GM21515 (cell line): Measurements from ENCODE around the gene CRP.
"Not testable (repeated sequence)": the region's sequence is repeated elsewhere in the genome, so short reads cannot be mapped to it uniquely, and the experiment has no call there.

Source experiments
- ATAC-seq: cut with Tn5 transposase; IDR thresholded peaks from one replicate; pipeline ENCODE4 v1.9.1; 2021; ENCODE audit not compliant: unreplicated experiment

The CRP gene

DNA sequence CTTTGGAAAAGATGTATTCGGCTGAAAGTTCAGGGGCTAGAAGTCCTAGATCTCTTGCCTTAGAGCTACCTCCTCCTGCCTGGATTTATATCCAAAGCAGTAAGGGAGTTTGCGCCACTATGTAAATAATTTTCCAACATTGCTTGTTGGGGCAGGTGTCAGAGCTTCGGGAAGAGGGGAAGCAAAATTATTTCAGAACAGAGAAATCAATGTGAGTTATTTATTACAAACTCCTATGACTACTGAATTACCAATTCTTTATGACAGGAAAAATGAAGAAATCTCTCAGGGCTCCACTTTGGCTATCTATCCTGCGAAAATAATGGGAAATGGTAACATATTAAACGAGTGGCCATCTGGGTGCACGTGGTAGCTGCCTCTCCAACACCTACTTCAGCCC is at the start of gene CRP:
TSS of gene CRP (minus strand) at position 61 of the 400 bp plus-strand sequence. CDS start 104 bp downstream, outside the sequence.
- ATAC-seq, result no peak

DNA sequence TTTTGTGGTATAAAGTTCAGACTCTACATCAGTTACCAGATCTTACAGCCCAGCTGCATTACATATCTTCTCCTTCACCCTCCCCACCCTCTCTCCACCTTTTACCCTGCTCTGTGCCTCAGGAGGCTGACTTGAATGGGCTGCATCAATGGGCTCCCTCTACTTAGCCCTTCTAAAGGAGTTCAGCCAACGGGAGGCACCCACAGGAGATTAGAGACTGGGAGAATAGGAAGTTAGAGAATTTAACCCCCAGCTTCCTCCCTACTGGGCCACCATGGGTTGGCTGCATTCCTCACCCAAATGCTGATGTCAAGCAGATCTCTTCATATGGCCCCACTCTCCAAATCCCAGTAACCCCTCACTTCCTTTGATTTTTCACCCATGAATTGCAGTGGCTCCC is 49.3 kb upstream of the CRP start:
- ATAC-seq, result no peak

GRCh38 chr1:159756397-159756796 is 42.0 kb upstream of the CRP start:
- ATAC-seq, result no peak

GRCh38 chr1:159755451-159756007 is 41.1 kb upstream of the CRP start:
- no peak for ATAC-seq

GRCh38 chr1:159753386-159753785 is 39.0 kb upstream of the CRP start:
- no peak for ATAC-seq

GRCh38 chr1:159752135-159752580 is 37.8 kb upstream of the CRP start:
- ATAC-seq, result no peak

- ATAC-seq, result no peak
Observed at GRCh38 chr1:159751031-159751430, 36.6 kb upstream of the CRP start.

- no peak for ATAC-seq
Observed at GRCh38 chr1:159750621-159751020, 36.2 kb upstream of the CRP start.

DNA sequence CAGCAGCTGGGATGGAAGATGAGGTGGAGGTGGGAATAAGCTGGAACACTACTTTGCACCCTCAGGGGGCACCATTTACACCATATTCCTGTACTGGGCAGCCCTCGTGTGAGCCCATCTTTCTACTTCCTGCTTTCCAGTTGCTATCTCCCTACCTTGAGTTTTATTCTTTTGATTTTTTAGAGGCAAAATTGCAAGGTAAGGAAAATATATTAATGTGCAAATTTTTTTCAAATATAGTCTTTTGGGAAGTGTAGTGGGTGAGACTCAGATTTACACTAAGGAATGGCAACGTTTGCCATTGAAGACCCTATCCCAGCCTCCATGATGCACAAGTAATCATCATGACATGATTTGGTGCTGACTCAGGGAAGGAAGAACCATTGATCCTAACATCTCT is 35.2 kb upstream of the CRP start:
- ATAC-seq, result no peak

- no peak for ATAC-seq
Observed at GRCh38 chr1:159748370-159748769, 34.0 kb upstream of the CRP start.

DNA sequence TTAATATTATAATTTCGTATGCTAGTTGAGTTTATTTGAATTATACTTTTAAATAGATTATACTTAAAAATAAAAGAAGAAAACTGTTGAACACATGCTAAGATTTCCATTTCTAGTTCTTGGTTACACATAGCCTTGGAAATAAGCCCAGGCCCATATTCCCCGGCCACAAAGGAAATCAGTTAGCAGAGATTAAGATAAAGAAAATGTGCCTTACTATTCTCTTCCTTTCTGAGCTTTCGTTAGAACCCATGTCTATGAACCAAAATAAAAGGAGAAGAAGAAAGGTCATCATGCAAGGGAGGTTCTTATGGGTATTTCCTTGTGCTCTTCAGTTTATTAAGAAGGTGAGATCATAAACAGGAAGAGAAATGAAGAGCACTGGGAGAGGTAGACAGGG is 32.3 kb upstream of the CRP start:
- ATAC-seq, result no peak

DNA sequence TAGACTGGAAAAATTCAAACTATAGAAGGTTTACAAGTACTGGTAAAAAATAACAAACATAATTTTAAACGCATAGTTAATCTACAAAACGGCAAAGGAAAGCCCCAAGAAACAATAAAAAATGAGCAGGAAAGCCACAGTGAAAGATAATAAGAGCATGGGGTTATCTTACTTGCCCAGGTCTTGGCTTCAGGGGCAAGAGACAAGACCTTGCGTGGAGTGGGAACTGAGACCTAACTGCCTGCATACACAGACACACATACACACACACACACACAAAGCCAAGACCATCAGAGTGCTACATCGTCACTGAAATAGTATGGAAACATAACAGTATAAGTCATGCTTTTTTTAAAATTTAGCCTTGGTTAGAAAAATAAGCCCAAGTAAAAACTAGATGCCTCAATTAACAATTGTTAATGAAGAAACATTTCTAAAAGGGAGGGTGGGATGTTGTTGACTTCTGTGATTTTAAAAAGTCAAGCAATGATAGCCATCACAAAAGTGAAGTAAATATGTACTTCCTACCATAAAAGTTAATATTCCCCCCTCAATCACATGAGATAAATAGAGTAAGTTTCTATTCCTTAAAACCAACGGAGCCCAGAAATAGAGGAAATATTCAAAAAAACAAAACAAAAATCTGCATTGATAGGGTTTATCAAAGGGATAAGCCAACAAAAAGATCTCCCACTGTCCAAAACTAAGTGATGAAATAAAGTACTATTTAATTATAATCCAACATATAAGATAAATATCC is 29.4 kb upstream of the CRP start:
- no peak for ATAC-seq

GRCh38 chr1:159737238-159737916 is 23.0 kb upstream of the CRP start:
- no peak for ATAC-seq

DNA sequence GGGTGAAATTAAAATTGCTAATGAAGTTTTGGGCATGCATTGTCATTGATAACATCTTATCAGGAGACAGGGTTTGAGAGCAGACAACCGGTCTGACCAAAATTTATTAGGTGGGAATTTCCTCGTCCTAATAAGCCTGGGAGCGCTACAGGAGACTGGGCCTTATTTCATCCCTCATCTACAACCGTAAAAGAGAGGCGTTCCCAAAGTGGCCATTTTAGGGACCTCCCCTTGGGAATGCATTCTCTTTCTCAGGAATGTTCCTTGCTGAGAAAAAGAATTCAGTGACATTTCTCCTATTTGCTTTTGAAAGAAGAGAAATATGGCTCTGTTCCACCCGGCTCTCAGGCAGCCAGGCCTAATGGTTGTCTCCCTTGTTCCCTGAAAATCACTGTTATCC is 8.8 kb upstream of the CRP start:
- ATAC-seq, result not testable (repeated sequence)

DNA sequence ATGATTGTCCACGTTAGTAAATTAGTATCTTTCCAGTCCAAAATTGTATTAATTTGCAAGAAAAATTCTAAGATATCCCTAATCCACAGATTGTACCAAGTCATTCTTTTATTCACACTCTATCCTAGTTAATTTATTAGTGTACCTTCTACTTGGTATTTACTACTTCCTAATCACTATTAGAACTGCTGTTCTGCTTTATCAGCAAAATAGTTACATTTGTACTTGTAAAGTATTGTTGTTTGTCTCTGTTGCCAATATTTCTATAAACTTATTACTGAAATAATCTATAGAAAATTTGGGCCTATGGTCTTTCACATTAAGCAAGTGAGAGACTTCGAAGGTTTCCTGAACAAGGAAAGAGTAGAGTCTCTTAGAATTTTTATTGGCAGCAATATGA is 5.6 kb upstream of the CRP start:
- ATAC-seq, result no peak

DNA sequence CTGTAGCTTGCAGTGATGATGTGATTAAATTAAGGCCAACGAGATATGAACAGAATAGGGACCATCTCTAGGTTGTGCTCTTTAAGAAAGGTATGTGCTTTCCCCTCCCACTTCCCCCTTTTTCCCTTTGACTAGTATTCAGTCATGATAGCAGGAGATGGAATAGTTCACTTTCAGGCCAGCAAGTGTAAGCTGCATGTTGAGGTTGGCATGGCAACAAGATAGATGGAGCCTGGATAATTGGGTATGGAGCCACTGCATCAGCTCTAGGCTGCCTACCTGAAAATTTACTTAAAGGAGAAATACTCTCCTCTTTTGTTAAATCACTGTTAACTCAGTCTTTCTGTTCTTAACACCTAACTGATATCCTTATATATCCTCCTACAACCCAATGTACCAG is 1.5 kb upstream of the CRP start:
- ATAC-seq, result no peak

DNA sequence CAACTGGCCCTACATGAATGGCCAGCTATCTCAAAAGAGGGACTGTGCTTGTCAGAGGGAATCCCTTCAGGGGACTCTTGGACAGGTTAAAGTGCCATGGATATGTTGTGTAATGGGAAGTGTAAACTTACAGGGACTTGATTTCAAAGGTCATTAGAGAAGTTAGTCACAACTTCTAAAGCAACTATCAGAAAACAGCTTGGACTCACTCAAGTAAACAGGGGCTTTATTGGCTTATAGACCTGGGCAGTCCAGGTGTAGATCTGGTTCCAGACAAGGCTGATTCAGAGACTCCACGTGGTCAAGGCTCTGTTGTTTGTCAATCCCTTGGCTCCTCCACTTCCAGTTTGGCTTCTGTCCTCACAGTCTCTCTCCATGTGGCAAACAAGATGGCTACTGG is 2.3 kb downstream of the CRP start:
- no peak for ATAC-seq

GRCh38 chr1:159707472-159708260 is 6.7 kb downstream of the CRP start:
- no peak for ATAC-seq

DNA sequence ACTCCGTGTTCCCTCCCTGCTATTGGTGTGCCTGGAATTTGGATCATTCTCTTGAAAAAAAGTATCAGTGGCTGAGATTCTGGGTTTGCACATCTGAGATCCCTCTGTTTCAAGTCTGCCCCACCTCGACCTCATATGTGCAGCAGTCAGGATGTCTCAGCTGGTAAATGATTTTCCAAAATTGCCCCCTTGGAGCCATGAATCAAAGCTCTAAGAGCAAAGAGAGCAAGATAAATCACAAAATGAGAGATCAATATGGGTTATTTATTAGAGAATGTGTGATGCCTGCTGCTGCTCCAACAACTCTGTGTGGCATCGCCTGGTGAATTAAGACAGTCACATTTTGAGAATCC is 8.5 kb downstream of the CRP start:
- no peak for ATAC-seq

DNA sequence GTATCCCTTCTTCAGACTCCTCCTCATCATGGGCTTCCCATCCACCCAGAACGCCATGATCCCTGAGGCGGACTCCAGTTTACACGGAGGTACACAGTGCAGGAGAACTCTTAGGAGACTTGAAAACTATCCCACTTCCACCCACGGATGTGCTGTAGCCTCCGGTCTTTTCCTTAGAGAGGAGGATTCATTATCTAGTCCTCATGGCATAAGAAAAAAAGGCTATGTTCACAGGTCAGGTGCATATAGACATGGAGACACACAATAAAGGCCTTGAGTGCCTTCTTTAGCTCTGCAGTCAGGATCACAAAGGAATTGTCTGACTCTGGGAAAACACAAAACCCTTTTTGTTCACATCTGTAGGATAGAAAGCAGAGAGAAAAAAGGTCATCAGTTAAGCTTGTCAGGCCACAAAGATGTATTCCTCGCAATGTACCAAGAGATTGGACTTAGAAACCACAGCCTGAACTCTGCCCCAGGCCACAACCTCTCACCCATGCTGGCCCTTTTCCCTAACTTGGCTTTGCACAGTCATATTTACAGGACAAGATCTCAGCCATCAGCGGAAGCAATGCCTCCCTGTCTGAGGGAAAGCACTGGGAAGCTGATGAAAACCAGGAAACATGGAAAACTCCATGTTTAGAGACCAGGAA is 9.0 kb downstream of the CRP start:
- ATAC-seq, result no peak

- no peak for ATAC-seq
Observed at GRCh38 chr1:159704481-159704880, 9.9 kb downstream of the CRP start.
